GM23248 (cell line): ENCODE data around the gene PNPLA7.

ENCODE experiments used
- EZH2 ChIP-seq: fragments of 200-600 bp; sonication (generic); IDR thresholded peaks from 2 replicates; pipeline ENCODE4 v1.6.1; 2018; ENCODE audit warnings: antibody characterized with exemption, mild to moderate bottlenecking; ENCODE audit not compliant: insufficient read depth, poor library complexity, severe bottlenecking
- EZH2phosphoT487 ChIP-seq: fragments of 200-600 bp; sonication (generic); IDR thresholded peaks from 2 replicates; pipeline ENCODE4 v1.6.1; 2018; ENCODE audit warnings: antibody characterized with exemption, moderate library complexity, mild to moderate bottlenecking, low read depth; ENCODE audit not compliant: insufficient read depth

DNA sequence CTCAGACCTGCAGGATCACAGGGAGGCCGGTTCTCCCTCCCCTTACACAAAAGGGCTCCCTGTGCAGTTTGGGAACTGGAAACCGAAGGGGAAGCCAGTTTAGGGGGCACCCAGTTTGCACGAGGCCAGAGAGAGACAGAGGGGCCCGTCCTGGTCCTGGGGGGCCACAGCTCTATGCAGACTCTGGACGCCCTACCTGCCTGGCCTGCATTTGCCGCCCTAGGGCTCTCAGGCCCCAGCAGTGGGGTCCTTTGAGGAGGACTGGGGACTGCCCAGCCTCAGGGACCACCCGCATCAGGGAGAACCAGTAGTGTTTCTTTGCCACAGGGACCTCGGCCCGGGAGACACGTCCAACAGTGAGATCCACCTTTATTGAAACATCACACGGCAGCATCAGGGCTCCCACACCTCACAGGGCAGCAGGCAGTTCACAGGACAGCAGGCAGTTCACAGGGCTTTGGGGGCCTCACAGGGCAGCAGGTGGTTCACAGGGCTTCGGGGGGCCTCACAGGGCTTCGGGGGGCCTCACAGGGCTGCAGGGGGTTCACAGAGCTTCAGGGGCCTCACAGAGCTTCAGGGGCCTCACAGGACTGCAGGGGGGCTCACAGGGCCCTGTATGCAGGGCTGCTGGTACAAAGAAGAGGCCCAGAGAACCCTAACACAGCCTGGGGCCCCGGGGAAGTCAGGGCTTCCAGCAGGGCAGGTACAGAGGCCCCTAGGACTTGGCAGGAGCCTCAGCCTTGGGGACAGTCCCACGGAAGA is 90.4 kb downstream of the PNPLA7 start:
- TF ChIP-seq EZH2phosphoT487 (no peak), EZH2 (no peak)
